ENCODE measurements around the gene TANC1.

DNA sequence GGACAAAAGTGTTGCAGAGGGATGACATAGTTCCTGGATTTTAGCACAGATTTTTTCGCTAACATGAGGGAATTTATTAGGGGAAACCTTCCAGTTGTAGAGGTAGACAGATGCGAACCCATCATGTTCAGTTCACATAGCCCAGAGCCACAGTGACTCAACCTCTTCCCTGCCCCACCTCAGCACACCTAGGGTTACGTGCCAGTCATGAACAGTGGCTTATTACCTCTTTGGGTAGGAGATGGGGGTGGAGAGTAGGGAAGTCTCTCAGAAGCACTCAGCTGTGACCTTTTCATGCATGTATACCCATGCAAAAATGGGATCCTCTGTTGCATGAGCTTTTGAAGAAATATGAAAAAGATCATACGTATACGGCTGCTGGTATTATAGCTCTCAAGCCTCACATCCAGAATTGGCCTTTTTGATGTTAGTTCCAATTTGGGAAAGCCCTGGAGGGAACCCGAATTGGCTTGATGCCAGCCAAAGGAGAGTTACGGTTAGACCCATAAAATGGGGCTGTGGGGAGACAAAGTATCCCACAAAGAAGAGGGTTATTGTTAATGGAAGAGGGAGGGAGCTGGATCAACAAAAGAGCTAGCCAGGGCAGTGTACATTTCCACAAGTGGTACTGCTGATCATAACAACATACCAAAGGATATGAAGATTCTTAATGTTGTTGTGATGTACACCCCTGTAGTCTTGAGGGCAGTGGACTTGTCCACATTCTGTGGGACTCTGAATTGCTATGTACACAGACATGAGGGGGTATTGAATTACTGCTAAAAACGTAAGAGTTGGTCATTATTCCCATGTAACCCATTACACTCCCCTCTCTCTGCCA is 4.9 kb downstream of the TANC1 start:
- TF ChIP-seq, protein P1, sequence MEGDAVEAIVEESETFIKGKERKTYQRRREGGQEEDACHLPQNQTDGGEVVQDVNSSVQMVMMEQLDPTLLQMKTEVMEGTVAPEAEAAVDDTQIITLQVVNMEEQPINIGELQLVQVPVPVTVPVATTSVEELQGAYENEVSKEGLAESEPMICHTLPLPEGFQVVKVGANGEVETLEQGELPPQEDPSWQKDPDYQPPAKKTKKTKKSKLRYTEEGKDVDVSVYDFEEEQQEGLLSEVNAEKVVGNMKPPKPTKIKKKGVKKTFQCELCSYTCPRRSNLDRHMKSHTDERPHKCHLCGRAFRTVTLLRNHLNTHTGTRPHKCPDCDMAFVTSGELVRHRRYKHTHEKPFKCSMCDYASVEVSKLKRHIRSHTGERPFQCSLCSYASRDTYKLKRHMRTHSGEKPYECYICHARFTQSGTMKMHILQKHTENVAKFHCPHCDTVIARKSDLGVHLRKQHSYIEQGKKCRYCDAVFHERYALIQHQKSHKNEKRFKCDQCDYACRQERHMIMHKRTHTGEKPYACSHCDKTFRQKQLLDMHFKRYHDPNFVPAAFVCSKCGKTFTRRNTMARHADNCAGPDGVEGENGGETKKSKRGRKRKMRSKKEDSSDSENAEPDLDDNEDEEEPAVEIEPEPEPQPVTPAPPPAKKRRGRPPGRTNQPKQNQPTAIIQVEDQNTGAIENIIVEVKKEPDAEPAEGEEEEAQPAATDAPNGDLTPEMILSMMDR (IDR thresholded peaks at IDR 0.05): no peak
- TF ChIP-seq ZFX (IDR thresholded peaks at IDR 0.05; ENCODE audit: borderline replicate concordance): no peak
